ENCODE data around the gene BICD2. TPM values are rescaled to one million over a fixed set of nuclear protein-coding genes. Genes with fewer than 3 reads are reported as not detected.

The BICD2 gene
- total RNA-seq, 1 donor from 2014 or later: 22.5 TPM

- CTCF ChIA-PET: interaction anchor here (1.1 kb wide), 1 partner anchor 31 kb away, joined by 3 read pairs; no protein-coding TSS in a partner anchor
- H3K27ac Mint-ChIP-seq: no peak overlapping the region
These were observed 17.0 kb downstream of the BICD2 start for GRCh38 chr9:92747459-92748232.

GRCh38 chr9:92746567-92747458 lies 17.8 kb downstream of the BICD2 start:
- Mint-ChIP-seq H3K4me3 (no peak overlapping the region), H3K36me3 (ENCODE audit: low read depth) (peaks cover 2% of the 10 kb centered on the region), H3K4me1 (peaks cover 64% of the 10 kb centered on the region), H3K9me3 (no peaks in the 10 kb centered on the region), H3K27me3 (no peaks in the 10 kb centered on the region), H3K27ac (peak overlapping the region; percentile 46)
- DNase-seq (no peak), ATAC-seq (ENCODE audit: low read depth) (no peak)
- ChIA-PET POLR2A (no interaction called here), CTCF (no interaction called here)
- intact Hi-C loops (cut with micrococcal nuclease): no loop called here
- no peak for TF ChIP-seq CTCF (IDR thresholded peaks at IDR 0.05)

More at GRCh38 chr9:92747459-92748232, 17.0 kb downstream of the BICD2 start:
- Mint-ChIP-seq H3K27me3 (no peaks in the 10 kb centered on the region), H3K9me3 (no peaks in the 10 kb centered on the region), H3K4me3 (no peak overlapping the region), H3K36me3 (ENCODE audit: low read depth) (peaks cover 5% of the 10 kb centered on the region), H3K4me1 (peaks cover 66% of the 10 kb centered on the region)
- POLR2A ChIA-PET: no interaction called here
- TF ChIP-seq CTCF (IDR thresholded peaks at IDR 0.05): no peak
- DNase-seq (no peak), ATAC-seq (ENCODE audit: low read depth) (no peak)
- intact Hi-C loops (cut with micrococcal nuclease): no loop called here

GRCh38 chr9:92745881-92746280 lies 18.8 kb downstream of the BICD2 start:
- Mint-ChIP-seq H3K36me3 (ENCODE audit: low read depth) (peaks cover 2% of the 10 kb centered on the region), H3K9me3 (no peaks in the 10 kb centered on the region), H3K4me1 (peaks cover 66% of the 10 kb centered on the region), H3K4me3 (no peak overlapping the region), H3K27ac (no peak overlapping the region), H3K27me3 (no peaks in the 10 kb centered on the region)
- ChIA-PET POLR2A (no interaction called here), CTCF (no interaction called here)
- ATAC-seq (ENCODE audit: low read depth) (no peak), DNase-seq (no peak)
- intact Hi-C loops (cut with micrococcal nuclease): no loop called here
- no peak for TF ChIP-seq CTCF (IDR thresholded peaks at IDR 0.05)

GRCh38 chr9:92745331-92745730 lies 19.3 kb downstream of the BICD2 start:
- ChIA-PET POLR2A (no interaction called here), CTCF (no interaction called here)
- DNase-seq (no peak), ATAC-seq (ENCODE audit: low read depth) (no peak)
- intact Hi-C loops (cut with micrococcal nuclease): no loop called here
- H3K27ac Mint-ChIP-seq: no peak overlapping the region
- no peaks in the 10 kb centered on the region for H3K27me3 Mint-ChIP-seq
- H3K36me3 Mint-ChIP-seq (ENCODE audit: low read depth): peaks cover 2% of the 10 kb centered on the region
- peaks cover 68% of the 10 kb centered on the region for H3K4me1 Mint-ChIP-seq
- H3K4me3 Mint-ChIP-seq: no peak overlapping the region
- H3K9me3 Mint-ChIP-seq: no peaks in the 10 kb centered on the region
- no peak for TF ChIP-seq CTCF (IDR thresholded peaks at IDR 0.05)

- POLR2A ChIA-PET: interaction anchor here (1.2 kb wide), 1 partner anchor 11 kb away, joined by 3 read pairs; no protein-coding TSS in a partner anchor
- Mint-ChIP-seq H3K4me1 (peaks cover 88% of the 10 kb centered on the region), H3K9me3 (no peaks in the 10 kb centered on the region), H3K4me3 (peak overlapping the region; percentile 36), H3K36me3 (ENCODE audit: low read depth) (no peaks in the 10 kb centered on the region), H3K27ac (peak overlapping the region; percentile 27), H3K27me3 (no peaks in the 10 kb centered on the region)
- no peak for TF ChIP-seq CTCF (IDR thresholded peaks at IDR 0.05)
- ATAC-seq (ENCODE audit: low read depth) (no peak), DNase-seq (no peak)
- intact Hi-C loops (cut with micrococcal nuclease): no loop called here
- CTCF ChIA-PET: interaction anchor here (1.4 kb wide), 1 partner anchor 11 kb away, joined by 5 read pairs; no protein-coding TSS in a partner anchor
These were observed 23.7 kb downstream of the BICD2 start for GRCh38 chr9:92740969-92741368.
